HG02623 (cell line): ENCODE data around the gene DLAT.
"Not testable (repeated sequence)": the region's sequence is repeated elsewhere in the genome, so short reads cannot be mapped to it uniquely, and the experiment has no call there.

ENCODE experiments used
- ATAC-seq: cut with Tn5 transposase; IDR thresholded peaks from one replicate; pipeline ENCODE4 v1.9.1; 2021; ENCODE audit warnings: moderate library complexity; ENCODE audit not compliant: unreplicated experiment

The DLAT gene

DNA sequence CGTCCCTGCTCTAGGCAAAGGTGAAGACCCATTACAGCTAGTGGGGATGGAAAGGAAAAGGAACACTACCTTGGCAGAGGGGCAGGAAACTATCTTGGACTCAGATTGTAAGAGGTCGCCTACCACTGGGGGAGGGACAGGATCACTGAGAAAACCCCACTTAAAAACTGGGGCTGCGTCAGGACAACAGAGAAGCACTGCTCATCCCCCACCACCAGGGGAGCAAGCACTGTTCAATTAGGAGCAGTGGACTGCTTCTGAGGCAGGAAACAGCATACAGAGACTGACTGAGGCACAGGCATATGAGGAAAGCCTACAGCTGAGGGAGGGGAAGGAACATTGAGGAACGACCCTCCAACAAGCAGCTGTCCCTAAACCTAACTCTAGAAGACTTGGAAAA lies 20.8 kb upstream of the DLAT start:
- peak; percentile 95 for ATAC-seq

DNA sequence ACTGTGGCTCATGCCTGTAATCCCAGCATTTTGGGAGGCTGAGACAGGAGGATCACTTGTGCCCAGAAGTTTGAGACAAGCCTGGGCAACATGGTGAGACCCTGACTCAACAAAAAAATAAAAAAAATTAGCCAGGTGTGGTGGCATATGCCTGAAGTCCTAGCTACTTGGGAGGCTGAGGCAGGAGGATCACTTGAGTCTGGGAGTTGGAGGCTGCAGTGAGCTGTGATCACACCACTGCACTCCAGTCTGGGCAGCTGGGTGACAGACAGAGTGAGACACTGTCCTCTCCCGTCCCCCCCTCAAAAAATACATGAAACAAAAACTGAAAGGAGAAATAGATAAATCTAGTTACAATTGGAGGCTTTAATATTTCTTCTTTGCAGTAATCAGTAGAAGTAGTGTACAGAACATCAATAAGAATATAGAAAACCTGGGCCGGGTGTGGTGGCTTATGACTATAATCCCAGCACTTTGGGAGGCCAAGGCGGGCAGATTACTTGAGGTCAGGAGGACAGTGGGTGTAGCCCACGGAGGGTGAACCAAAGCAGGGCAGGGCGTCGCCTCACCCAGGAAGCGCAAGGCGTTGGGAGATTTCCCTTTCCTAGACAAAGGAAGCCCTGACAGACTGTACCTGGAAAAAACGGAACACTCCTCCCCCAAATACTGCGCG lies 19.6 kb upstream of the DLAT start:
- ATAC-seq = no peak

DNA sequence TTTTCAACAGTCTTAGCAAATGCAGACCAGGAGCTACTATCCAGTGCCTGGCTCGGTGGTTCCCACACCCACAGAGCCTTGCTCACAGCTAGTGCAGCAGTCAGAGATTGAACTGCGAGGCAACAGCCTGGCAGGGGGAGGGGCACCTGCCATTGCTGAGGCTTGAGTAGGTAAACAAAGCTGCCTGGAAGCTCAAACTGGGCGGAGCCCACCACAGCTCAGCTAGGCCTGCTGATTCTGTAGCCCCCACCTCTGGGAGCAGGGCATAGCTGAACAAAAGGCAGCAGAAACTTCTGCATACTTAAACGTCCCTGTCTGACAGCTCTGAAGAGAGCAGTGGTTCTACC lies 19.1 kb upstream of the DLAT start:
- ATAC-seq = not testable (repeated sequence)

DNA sequence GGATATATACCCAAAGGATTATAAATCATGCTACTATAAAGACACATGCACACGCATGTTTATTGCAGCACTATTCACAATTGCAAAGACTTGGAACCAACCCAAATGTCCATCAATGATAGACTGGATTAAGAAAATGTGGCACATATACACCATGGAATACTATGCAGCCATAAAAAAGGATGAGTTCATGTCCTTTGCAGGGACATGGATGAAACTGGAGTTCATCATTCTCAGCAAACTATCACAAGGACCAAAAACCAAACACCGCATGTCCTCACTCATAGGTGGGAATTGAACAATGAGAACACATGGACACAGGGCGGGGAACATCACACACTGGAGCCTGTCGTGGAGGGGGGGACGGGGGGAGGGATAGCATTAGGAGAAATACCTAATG lies 13.8 kb upstream of the DLAT start:
- not testable (repeated sequence) for ATAC-seq

DNA sequence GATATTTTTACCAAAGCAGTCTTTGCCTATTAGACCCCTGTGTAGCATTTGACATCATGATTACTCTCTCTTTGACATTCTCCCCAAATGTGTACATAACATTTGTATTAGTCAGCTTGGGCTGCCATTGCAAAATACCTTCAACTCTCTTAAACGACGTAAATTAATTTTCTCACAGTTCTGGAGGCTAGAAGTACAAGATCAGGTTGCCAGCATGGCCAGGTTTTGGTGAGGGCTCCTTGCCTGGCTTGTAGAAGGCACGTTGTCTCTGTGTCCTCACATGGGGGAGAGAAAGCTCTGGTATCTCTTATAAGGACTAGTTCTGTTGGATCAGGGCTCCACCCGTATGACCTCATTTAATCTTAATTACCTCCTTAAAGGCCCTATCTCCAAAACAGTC lies 12.3 kb upstream of the DLAT start:
- ATAC-seq = no peak

DNA sequence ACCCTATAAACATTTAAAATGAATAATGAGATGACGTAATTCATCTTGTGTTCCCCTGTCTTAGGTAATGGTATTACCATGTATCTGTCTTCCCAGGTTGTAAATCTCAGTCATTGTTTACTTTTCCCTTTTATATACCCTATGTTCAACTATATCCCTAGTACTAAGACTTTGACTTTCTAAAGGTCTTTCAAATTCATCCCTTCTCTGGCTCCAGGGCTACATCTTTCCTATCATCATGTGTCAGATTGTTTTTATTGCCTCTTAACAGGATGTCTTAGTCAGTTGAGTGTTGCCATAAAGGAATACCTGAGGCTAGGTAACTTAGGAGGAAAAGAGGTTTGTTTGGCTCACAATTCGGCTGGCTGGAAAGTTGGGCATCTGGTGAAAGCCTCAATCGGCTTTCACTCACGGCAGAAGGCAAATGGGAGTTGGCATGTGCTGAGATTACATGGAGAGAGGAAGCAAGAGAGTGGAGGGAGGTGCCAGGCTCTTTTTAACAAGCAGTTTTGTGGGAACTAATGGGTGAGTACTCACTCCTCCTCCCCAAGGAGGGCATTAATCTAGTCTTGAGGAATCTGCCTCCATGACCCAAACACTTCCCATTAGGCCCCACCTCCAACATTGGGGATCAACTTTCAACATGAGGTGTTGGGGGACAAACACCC lies 11.6 kb upstream of the DLAT start:
- no peak for ATAC-seq

DNA sequence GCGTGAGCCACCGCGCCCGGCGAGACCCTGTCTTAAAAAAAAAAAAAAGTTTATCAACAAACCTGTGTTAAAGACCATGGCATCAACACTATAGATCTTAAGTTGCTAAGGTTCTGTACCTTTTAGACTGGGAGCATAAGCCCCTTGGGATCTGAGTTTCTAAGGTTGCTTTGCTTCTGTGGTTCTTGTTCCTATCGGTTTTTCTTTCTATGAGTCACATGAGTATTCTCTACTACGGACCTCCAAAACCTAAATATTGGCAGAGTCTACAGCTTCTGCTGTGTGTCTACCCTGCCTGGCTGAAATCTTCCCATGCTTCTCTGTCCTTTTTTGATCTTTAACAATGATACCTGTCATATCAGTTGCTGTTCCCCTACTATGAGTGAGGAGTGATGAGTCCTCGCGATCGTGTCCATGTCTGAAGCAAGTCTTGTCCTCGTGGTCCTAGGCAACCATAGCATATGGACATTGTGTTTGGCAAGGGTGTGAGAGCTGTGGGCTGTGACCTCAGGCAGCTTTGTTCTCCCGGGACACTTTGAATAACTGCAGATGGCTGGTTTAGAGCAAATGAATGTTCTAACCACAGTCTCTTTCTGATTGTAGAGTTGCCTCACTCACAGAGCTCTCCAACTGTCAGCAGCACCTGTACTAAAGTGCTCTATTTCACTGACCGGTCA lies 9.0 kb upstream of the DLAT start:
- peak; percentile 86 for ATAC-seq

DNA sequence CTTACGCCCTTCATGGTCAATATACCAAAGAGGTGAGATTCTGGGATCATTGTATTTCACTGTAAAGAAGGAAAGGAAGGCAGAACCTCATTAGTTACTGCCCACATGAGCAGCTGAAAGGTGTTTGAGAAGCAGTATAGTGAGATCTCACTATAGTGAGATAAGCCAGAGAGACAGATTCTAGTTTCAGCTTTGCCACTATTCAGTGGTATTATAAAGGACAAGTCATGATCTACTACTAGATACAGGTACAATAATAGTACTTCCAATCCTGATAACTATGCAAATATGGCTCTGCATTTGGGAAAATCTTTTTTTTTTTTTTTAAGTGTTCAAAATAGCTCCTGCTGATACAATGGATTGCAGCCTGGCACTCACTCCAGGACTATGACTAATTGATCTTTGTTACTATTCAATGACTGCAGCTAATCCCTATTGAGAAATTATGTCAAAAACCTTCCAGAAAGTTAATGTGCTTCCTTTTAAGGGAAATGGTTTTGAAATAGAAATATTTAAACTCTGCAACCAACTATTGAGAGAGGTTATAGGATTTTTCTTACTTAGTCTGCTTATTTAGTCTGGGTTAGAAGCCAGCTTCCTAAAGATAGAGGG lies 8.3 kb upstream of the DLAT start:
- ATAC-seq = peak; percentile 41

DNA sequence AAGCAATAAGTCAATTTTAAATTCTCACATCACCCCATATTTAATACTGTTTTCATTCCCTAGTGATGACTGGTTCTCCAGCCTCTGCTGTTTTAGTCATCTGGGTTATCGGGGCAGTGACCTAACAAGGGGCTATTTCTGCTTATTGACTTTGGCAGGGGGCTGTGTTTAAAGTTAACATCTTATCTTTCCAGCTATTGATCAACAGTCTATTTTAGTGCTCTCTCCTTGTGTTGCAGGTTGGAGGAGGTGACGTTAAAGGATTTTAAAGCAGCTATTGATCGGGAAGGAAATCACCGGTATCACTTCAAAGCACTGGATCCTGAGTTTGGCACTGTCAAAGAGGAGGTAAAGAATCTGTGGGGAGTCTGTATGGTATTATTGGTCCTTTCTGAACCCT lies 7.7 kb upstream of the DLAT start:
- no peak for ATAC-seq

DNA sequence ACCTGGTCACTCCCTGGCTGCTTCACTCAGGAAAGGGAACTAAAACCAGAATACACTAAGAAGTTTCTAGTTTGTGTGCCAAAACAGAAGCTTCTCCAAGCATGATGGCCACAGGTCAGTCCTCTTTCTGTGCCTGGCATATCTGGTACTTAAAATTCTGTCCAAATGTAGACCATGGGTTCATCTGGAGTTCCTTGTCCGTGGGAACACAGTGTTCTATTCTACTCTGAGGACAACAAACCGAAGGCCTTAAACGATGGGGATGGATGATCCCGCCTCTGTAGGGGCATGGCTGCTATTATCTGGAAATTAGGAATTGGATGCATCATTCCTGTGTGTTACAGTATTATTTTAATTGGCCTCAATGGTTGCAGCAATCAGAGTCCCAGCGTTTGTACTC lies 6.1 kb upstream of the DLAT start:
- ATAC-seq = no peak

DNA sequence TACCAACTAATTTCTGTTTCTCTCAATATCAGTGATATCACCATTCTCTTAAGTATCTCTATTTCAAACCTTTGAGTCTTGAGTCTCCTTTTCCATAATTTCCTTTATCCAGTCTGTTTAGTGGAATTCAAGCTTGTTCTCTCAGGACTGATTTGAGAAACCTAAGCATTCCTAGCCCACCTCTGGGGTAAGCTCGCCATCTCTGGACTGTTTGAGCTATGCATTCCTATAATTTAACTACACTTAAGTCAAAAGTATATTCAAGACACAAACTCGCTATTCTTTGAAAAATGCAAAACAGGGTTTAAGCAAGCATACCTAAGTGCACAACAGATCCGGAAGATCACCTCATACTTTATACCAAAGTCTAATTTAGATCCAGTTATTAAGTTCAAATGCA lies 2.1 kb upstream of the DLAT start:
- no peak for ATAC-seq

DNA sequence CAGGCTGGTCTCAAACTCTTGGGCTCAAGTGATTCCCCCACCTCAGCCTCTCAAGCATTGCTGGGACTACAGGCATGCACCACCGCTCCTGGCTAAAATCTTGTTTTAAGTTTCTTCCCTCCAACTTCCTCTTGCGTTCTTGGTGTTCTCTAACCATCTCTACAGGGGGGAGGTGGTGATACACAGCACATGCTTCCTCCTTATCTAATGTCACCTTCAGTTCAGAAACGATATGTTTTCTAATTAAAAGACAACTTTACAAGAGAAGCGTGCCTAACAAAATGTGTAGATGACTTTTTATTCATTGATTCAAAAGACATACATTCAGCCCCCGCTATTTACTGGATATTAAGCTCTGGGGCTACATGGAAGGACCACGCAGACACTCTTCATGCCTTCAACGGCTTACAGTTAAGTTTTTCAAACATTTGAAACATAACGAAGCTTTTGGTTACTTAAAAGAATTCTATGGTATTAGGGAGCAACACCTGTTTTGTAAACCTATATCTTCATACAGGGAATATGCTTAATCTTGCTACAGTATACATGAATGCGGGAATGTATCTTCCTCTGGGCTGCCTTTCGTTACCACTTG lies 933 bp upstream of the DLAT start:
- ATAC-seq = no peak

DNA sequence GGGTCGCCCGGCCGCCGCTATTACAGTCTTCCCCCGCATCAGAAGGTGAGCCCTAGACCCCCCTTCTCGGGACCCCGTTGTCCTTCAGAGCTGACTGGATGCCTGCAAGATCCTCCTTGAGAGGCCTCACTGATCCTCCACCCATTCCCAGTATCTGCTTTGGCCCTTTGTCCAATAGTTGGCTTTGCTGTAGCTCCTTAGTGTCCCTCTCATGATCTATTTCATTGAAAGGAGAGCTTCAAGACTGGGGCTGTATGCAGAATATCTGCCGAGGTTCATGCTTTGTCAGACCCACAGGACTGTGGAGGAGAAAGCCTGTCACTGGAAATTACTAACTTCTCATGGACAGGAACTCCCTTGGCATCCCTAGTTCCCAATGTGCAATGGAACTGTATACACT lies 499 bp downstream of the DLAT start:
- ATAC-seq = no peak

DNA sequence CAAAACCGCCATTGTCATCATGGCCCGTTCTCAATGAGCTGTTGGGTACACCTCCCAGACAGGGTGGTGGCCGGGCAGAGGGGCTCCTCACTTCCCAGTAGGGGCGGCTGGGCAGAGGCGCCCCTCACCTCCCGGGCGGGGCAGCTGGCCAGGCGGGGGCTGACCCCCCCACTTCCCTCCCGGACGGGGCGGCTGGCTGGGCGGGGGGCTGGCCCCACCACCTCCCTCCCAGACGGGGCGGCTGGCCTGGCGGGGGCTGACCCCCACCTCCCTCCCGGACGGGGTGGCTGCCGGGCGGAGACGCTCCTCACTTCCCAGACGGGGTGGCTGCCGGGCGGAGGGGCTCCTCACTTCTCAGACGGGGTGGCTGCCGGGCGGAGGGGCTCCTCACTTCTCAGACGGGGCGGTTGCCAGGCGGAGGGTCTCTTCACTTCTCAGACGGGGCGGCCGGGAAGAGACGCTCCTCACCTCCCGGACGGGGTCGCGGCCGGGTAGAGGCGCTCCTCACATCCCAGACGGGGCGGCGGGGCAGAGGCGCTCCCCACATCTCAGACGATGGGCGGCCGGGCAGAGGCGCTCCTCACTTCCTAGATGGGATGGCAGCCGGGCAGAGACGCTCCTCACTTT lies 1.7 kb downstream of the DLAT start:
- ATAC-seq = not testable (repeated sequence)

DNA sequence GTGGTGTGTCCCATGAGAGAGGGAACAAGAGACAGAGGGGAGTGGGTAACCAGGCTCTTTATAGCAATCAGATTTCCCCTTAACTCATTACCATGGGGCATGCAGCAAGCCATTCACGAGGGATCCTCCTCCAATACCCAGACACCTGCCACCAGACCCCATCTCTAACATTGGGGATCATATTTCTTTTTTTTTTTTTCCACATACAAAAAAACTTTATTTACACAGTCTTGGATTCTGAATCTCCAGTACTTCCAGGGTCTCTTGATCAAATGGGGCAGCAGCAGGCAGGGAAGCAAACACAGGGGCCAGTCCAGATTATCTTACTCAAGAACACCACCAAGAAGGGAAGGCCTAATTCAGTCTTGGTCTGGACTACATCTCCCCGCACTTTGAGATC lies 4.3 kb downstream of the DLAT start:
- no peak for ATAC-seq

DNA sequence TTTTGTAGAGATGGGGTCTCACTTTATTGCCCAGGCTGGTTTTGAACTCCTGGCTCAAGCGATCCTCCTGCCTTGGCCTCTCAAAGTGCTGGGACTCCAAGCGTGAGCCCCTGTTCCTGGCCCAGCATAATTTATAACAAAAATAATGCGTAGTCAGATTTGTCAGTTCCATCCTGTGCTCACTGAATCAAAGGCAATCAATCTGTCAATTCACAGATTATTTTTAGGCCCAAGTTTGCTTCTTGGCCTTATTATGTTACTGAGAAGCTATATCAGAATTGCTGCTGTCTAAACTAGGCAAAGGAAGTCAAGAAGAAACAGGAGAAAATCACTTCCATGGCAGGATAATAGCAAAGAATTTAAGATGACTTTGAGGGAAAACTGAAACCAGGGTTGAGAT lies 8.7 kb downstream of the DLAT start:
- ATAC-seq = no peak

DNA sequence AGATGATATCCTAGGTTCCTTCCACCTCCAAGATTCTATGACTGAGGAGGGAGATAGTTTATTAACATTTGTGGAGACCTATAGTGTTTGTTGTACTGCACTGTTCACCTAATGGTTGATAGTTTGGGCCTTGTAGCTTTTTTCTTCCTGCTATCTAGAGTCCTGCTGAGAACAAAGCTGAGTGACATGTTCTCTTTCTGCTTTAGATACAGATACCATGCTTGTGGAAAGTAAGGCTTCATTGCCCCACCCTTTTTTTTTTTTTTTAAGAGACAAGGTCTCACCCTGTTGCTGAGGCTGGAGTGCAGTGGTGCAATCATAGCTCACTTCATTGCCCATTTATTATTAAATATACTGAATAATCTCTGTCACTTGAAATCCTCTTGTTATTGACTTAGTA lies 12.3 kb downstream of the DLAT start:
- ATAC-seq = no peak

DNA sequence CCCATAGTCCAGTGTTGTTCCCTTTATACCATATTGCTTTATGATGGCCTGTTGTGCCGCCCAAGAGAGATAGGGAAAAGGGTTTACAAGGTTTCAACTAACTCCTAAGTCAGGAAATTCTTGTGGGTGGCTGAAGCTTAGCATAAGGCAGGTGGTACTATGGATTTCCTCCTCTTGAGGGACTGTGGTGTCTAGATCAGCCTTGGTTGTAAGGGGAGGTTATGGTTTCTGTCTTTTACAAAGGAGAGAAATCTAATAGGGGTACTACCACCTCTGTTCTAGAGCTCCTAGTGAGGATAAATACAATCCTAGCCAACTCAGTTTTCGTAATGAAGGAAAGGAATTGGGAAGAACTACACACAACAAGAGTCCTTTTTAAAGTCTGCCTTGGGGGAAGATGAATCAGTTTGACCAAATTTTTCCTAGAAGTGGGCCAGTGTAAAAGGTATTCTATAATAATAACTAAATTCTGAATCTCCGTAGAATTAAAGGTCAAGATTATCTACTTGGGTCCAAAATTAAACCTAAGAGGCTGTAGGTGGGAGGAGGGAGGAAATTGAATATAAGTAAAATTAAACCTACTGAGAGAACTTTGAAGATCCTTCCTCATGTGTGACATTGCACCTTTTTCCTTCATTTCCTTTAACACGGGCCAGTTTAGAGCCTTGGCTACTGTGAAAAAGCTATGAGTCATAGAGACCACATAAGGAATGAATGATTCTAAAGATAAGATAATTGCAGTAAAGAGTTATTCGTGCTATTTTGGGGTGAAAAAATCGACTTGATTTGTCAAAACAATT lies 17.2 kb downstream of the DLAT start:
- no peak for ATAC-seq

DNA sequence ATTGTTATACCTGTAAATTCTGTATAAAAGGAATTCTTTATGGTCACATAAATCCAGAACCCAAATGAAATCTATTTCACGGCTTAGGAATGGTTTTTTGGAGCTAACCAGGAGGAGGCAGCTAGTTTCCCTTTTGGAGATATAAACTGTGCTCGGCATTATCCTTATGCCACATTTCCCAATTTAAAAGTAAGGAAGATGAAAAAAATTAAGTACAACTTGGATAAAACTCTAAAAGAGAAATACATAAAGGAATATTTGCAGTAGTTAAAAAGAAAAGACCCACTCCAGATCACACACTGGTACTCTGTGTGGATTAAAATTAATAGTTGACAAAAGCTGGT lies 17.7 kb downstream of the DLAT start:
- ATAC-seq = no peak

DNA sequence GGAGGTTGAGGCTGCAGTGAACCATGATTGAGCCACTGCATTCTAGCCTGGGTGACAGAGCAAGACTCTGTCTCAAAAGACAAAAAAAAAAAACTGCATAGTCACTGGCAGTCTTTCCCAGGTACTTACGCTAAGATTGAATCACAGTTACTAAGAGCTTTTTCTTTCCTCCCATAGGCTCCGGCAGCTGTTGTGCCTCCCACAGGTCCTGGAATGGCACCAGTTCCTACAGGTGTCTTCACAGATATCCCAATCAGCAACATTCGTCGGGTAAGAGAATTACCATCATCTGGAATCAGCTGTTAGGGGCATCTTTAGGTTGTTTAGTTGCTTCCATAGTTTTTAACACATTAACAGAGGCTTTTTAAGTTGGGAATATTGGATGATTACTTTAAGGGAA lies 19.8 kb downstream of the DLAT start:
- ATAC-seq = no peak

DNA sequence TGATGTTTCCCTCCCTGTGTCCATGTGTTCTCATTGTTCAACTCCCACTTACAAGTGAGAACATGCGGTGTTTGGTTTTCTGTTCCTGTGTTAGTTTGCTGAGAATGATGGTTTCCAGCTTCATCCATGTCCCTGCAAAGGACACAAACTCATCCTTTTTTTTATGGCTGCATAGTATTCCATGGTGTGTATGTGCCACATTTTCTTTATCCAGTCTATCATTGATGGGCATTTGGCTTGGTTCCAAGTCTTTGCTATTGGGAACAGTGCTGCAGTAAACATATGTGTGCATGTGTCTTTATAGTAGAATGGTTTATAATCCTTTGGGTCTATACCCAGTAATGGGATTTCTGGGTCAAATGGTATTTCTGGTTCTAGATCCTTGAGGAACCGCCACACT lies 21.4 kb downstream of the DLAT start:
- ATAC-seq = not testable (repeated sequence)
